ENCODE measurements around the gene WDR59.
"Not testable (repeated sequence)": the region's sequence is repeated elsewhere in the genome, so short reads cannot be mapped to it uniquely, and the experiment has no call there.

Gene WDR59

GRCh38 chr16:74923766-74924460 lies 61.0 kb downstream of the WDR59 start:
- H3K4me3 ChIP-seq (ENCODE audit: low read length) = no peak overlapping the region
- TF ChIP-seq ZNF274 (IDR thresholded peaks at IDR 0.05; ENCODE audit: low read depth, low read length) = no peak

- no peak for TF ChIP-seq ZNF274 (IDR thresholded peaks at IDR 0.05; ENCODE audit: low read depth, low read length)
Measured at GRCh38 chr16:74922150-74923138, 62.5 kb downstream of the WDR59 start.

GRCh38 chr16:74921051-74921450 lies 63.9 kb downstream of the WDR59 start:
- TF ChIP-seq ZNF274 (IDR thresholded peaks at IDR 0.05; ENCODE audit: low read depth, low read length) = no peak
- H3K4me3 ChIP-seq (ENCODE audit: low read length) = no peak overlapping the region

More at GRCh38 chr16:74922150-74923138, 62.5 kb downstream of the WDR59 start:
- H3K4me3 ChIP-seq (ENCODE audit: low read length) = no peak overlapping the region

GRCh38 chr16:74909665-74910064 lies 75.3 kb downstream of the WDR59 start:
- H3K4me3 ChIP-seq (ENCODE audit: low read length) = no peak overlapping the region
- no peak for TF ChIP-seq ZNF274 (IDR thresholded peaks at IDR 0.05; ENCODE audit: low read depth, low read length)

- not testable (repeated sequence) for H3K4me3 ChIP-seq (ENCODE audit: low read length)
Measured at GRCh38 chr16:74908759-74909158, 76.2 kb downstream of the WDR59 start.

- no peak overlapping the region for H3K4me3 ChIP-seq (ENCODE audit: low read length)
- TF ChIP-seq ZNF274 (IDR thresholded peaks at IDR 0.05; ENCODE audit: low read depth, low read length) = no peak
Measured at GRCh38 chr16:74903901-74904678, 80.8 kb downstream of the WDR59 start.

GRCh38 chr16:74903120-74903519 lies 81.8 kb downstream of the WDR59 start:
- no peak for TF ChIP-seq ZNF274 (IDR thresholded peaks at IDR 0.05; ENCODE audit: low read depth, low read length)
- H3K4me3 ChIP-seq (ENCODE audit: low read length) = no peak overlapping the region

GRCh38 chr16:74902161-74902560 lies 82.8 kb downstream of the WDR59 start:
- TF ChIP-seq ZNF274 (IDR thresholded peaks at IDR 0.05; ENCODE audit: low read depth, low read length) = no peak
- H3K4me3 ChIP-seq (ENCODE audit: low read length) = no peak overlapping the region

- no peak for TF ChIP-seq ZNF274 (IDR thresholded peaks at IDR 0.05; ENCODE audit: low read depth, low read length)
- H3K4me3 ChIP-seq (ENCODE audit: low read length) = no peak overlapping the region
Measured at GRCh38 chr16:74901606-74902005, 83.3 kb downstream of the WDR59 start.

- H3K4me3 ChIP-seq (ENCODE audit: low read length) = no peak overlapping the region
- TF ChIP-seq ZNF274 (IDR thresholded peaks at IDR 0.05; ENCODE audit: low read depth, low read length) = no peak
Measured at GRCh38 chr16:74899816-74900215, 85.1 kb downstream of the WDR59 start.

GRCh38 chr16:74898659-74899058 lies 86.3 kb downstream of the WDR59 start:
- H3K4me3 ChIP-seq (ENCODE audit: low read length) = no peak overlapping the region
- no peak for TF ChIP-seq ZNF274 (IDR thresholded peaks at IDR 0.05; ENCODE audit: low read depth, low read length)

GRCh38 chr16:74896389-74897370 lies 88.2 kb downstream of the WDR59 start:
- no peak for TF ChIP-seq ZNF274 (IDR thresholded peaks at IDR 0.05; ENCODE audit: low read depth, low read length)
- no peak overlapping the region for H3K4me3 ChIP-seq (ENCODE audit: low read length)

- no peak for TF ChIP-seq ZNF274 (IDR thresholded peaks at IDR 0.05; ENCODE audit: low read depth, low read length)
- H3K4me3 ChIP-seq (ENCODE audit: low read length) = no peak overlapping the region
Measured at GRCh38 chr16:74893541-74893940, 91.4 kb downstream of the WDR59 start.

Measured in GM08714 (cell line).